Activated CD4-positive, alpha-beta T cell treated with anti-CD3 and anti-CD28 coated beads for 36 hours (primary cell): ENCODE measurements around the gene PLEKHJ1. TPM values are rescaled to one million over a fixed set of nuclear protein-coding genes. Genes with fewer than 3 reads are reported as not detected.

ENCODE experiments used
- ATAC-seq: fragments of 200-7000 bp; cut with Tn5 transposase; one replicate; pipeline ENCODE4 v1.10.0; 2021; ENCODE audit warnings: mild to moderate bottlenecking, moderate library complexity
- CTCF ChIA-PET: fragments of 350-600 bp; sonication (Branson Sonifier 250); formaldehyde crosslinking; loops from one replicate; lab custom pipeline; 2021; ENCODE audit warnings: antibody characterized with exemption; lab: Charles Lee
- POLR2A ChIA-PET: fragments of 350-600 bp; sonication (Branson Sonifier 250); formaldehyde crosslinking; loops from one replicate; lab custom pipeline; 2021; ENCODE audit warnings: antibody characterized with exemption, inconsistent platforms; lab: Charles Lee
- DNase-seq: peaks from one replicate; pipeline ENCODE4 v3.0.0-alpha.2; 2020
- H3K27ac Mint-ChIP-seq: one replicate; pipeline ENCODE4 v1.8.0; 2021; ENCODE audit warnings: mixed read lengths
- H3K27me3 Mint-ChIP-seq: one replicate; pipeline ENCODE4 v1.8.0; 2021; ENCODE audit warnings: mixed read lengths
- H3K36me3 Mint-ChIP-seq: one replicate; pipeline ENCODE4 v1.8.0; 2021; ENCODE audit warnings: low read depth, mixed read lengths
- H3K4me1 Mint-ChIP-seq: one replicate; pipeline ENCODE4 v1.8.0; 2021; ENCODE audit warnings: mixed read lengths
- H3K4me3 Mint-ChIP-seq: one replicate; pipeline ENCODE4 v1.8.0; 2021; ENCODE audit warnings: mild to moderate bottlenecking, moderate library complexity, mixed read lengths
- H3K9me3 Mint-ChIP-seq: one replicate; pipeline ENCODE4 v1.8.0; 2021; ENCODE audit warnings: low read depth, mixed read lengths
- intact Hi-C, 2 experiments: fragments of 100-400 bp; cut with DNase I in 1 of 2; cut with micrococcal nuclease in 1 of 2; formaldehyde crosslinking; loops; one replicate each; pipeline versions ENCODE4 v1.14.2 to v1.15.1; 2022 to 2024; cut with DNase I, micrococcal nuclease
- total RNA-seq, 2 experiments: library from RNA; stranded (reverse); gene quantifications; one replicate each; pipeline ENCODE4 v1.2.3, GENCODE V29; 2021

Gene PLEKHJ1
- total RNA-seq, 2 experiments from 2014 or later, result 38.4 to 61.8 TPM

DNA sequence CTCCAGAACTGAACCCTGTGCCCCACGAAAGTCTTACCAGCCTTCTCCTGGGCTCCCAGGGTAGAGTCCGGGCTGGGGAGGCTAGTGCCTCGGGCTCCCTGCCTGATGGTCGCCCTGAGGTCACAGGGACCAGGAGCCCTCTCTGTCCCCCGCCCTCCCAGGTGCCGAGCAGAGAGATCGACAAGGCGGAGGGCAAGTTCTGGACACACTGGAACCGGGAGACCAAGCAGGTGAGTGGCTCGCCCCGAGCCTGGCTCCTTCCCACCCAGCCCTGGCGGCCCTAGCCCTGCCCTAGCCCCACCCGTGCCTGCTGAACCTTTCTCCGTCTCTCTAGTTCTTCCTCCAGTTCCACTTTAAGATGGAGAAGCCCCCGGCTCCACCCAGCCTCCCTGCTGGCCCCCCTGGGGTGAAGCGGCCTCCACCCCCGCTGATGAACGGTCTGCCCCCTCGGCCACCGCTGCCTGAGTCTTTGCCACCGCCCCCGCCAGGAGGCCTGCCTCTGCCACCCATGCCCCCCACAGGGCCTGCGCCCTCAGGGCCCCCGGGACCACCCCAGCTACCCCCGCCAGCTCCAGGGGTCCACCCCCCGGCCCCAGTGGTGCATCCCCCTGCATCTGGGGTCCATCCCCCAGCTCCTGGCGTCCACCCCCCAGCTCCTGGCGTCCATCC, 11.4 kb upstream of the PLEKHJ1 start:
- DNase-seq (no peak), ATAC-seq (no peak)
- peaks cover 4% of the 10 kb centered on the region for H3K4me1 Mint-ChIP-seq
- H3K27ac Mint-ChIP-seq, result no peak overlapping the region
- H3K4me3 Mint-ChIP-seq, result no peak overlapping the region
- ChIA-PET POLR2A (interaction anchor here (0.5 to 0.7 kb wide), 4 partner anchors 8 to 505 kb away, joined by 3 read pairs; no protein-coding TSS in a partner anchor), CTCF (no interaction called here)
- peaks cover 2% of the 10 kb centered on the region for H3K27me3 Mint-ChIP-seq
- H3K9me3 Mint-ChIP-seq, result no peaks in the 10 kb centered on the region
- peaks cover 22% of the 10 kb centered on the region for H3K36me3 Mint-ChIP-seq
- intact Hi-C loops, result no loop called here

DNA sequence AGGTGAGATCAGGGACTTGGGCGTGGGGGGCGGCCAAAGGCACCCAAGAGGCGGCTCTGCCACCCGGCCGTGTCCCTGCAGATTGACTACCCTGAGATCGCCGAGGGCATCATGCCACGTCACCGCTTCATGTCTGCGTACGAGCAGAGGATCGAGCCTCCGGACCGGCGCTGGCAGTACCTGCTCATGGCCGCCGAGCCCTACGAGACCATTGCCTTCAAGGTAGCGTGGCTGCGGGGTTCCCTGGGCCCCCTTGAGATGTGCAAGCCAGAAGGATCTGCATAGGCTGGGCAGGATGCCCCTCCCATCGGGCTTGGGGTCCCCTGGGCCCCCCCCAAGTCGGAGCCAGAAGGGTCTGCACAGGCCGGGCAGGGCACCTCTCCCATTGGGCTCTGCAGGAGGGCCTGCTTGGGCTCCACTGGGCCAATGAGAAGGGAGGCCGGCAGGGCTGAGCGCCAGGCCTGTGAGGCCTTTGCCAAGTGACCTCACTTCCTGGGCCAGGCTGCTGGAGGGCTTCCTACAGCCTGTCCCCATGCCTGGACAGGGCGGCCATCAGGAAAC, 10.8 kb upstream of the PLEKHJ1 start:
- H3K4me1 Mint-ChIP-seq, result peaks cover 9% of the 10 kb centered on the region
- POLR2A ChIA-PET, result no interaction called here

DNA sequence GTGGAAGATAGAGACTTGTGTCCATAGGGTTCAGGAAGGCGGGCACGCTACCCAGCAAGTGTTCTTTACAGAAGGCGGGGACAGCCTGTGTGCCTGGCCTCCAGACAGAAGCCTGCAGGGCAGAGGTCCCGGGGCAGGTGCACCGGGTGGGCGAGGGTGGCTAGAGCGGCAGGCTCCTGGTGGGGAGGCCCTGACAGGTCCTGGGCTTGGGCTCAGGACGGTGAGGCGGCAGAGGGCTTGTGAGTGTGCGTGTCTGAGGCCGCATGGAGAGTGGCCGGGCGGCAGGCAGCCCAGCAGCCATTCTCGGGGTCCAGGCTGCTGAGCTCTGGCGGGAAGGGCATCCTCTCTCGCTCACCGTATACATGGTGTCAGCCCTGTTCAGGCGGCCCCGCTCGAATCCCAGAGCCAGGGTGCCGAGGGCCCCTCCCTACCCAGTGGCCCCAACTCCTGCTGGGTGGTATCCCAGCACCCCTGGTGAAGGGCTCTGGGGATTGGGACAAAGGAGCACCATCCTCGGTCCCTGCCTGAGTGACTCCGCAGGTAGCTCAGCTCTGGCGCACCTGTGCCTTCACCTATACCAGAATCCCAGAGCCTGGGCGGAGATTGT, 10.0 kb upstream of the PLEKHJ1 start:
- ChIA-PET POLR2A (interaction anchor here (0.6 kb wide), 1 partner anchor 26 kb away, joined by 3 read pairs; no protein-coding TSS in a partner anchor), CTCF (interaction anchor here (0.6 kb wide), 1 partner anchor 9 kb away, joined by 3 read pairs; no protein-coding TSS in a partner anchor)
- Mint-ChIP-seq H3K9me3 (no peaks in the 10 kb centered on the region), H3K4me3 (no peak overlapping the region), H3K4me1 (peaks cover 17% of the 10 kb centered on the region), H3K27me3 (peaks cover 2% of the 10 kb centered on the region), H3K36me3 (peaks cover 33% of the 10 kb centered on the region), H3K27ac (no peak overlapping the region)
- ATAC-seq (no peak), DNase-seq (no peak)
- intact Hi-C loops, result no loop called here

More for the DNA sequence above, 10.8 kb upstream of the PLEKHJ1 start:
- CTCF ChIA-PET, result no interaction called here
- ATAC-seq, result no peak
- no peak overlapping the region for H3K27ac Mint-ChIP-seq
- no peaks in the 10 kb centered on the region for H3K9me3 Mint-ChIP-seq
- no peak for DNase-seq
- peaks cover 26% of the 10 kb centered on the region for H3K36me3 Mint-ChIP-seq
- intact Hi-C loops, result no loop called here
- no peak overlapping the region for H3K4me3 Mint-ChIP-seq
- H3K27me3 Mint-ChIP-seq, result peaks cover 2% of the 10 kb centered on the region

DNA sequence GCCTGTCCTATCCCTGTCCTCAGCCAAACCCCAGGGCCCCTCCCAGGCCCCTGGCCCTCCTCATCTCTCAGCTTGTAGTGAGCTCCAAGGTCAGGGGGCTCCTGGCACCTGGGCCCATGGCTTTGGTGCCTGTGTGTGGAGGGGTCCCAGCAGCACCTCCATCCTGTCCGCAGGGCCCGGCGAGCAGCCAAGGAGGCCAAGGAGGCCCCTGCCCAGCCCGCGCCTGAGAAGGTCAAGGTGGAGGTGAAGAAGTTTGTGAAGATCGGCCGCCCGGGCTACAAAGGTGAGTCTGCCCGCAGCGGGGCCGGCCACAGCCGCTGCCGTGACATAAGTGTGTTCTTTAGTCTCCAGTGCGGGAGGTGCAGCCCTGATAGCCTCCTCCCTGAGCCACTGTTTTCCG, 9.1 kb upstream of the PLEKHJ1 start:
- ChIA-PET POLR2A (interaction anchor here (0.6 kb wide), 1 partner anchor 27 kb away, joined by 3 read pairs; no protein-coding TSS in a partner anchor), CTCF (no interaction called here)
- intact Hi-C loops, result no loop called here
- Mint-ChIP-seq H3K9me3 (no peaks in the 10 kb centered on the region), H3K4me3 (no peak overlapping the region), H3K27me3 (peaks cover 2% of the 10 kb centered on the region), H3K36me3 (peaks cover 42% of the 10 kb centered on the region), H3K27ac (no peak overlapping the region), H3K4me1 (peaks cover 25% of the 10 kb centered on the region)
- no peak for DNase-seq
- no peak for ATAC-seq

DNA sequence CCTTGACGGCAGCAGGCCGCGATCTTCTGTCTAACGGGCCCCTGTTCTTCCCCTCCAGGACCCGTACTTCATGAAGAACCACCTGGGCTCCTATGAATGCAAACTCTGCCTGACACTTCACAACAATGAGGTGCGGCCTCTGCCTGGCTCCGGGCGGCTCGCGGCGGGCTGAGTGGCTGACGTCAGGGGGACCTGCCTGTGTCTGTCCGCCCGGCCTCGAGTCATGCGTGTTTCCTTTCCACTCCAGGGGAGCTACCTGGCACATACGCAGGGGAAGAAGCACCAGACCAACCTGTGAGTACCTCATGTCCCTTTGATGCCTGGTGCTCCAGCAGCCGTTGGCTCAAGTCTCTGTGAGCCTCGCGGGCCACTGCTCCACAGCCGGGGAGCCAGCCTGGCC, 8.4 kb upstream of the PLEKHJ1 start:
- intact Hi-C loops, result no loop called here
- no peak overlapping the region for H3K27ac Mint-ChIP-seq

DNA sequence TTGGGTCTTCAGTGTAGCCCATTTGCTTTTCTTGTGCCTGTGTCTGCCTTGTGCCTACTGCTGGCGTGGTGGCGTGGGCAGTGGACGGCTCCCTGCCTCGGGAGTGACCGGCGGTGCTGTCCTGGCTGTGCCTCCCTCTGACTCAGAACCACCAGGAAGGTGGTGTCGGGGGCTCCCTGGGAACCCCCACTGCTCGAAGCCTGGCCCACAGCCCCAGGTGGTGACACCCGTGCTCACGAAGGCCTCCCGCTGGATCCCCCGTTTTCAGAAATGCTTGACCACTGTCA, 7.9 kb upstream of the PLEKHJ1 start:
- POLR2A ChIA-PET, result no interaction called here
- no peak overlapping the region for H3K27ac Mint-ChIP-seq
- no peak overlapping the region for H3K4me3 Mint-ChIP-seq
- peaks cover 50% of the 10 kb centered on the region for H3K36me3 Mint-ChIP-seq
- peaks cover 34% of the 10 kb centered on the region for H3K4me1 Mint-ChIP-seq
- ATAC-seq, result no peak
- CTCF ChIA-PET, result no interaction called here
- no peaks in the 10 kb centered on the region for H3K27me3 Mint-ChIP-seq
- DNase-seq, result no peak
- intact Hi-C loops, result no loop called here
- H3K9me3 Mint-ChIP-seq, result no peaks in the 10 kb centered on the region

More for the DNA sequence above, 8.4 kb upstream of the PLEKHJ1 start:
- ATAC-seq, result no peak
- Mint-ChIP-seq H3K27me3 (no peaks in the 10 kb centered on the region), H3K4me1 (peaks cover 31% of the 10 kb centered on the region), H3K9me3 (no peaks in the 10 kb centered on the region), H3K4me3 (no peak overlapping the region), H3K36me3 (peaks cover 48% of the 10 kb centered on the region)
- POLR2A ChIA-PET, result no interaction called here
- no peak for DNase-seq
- CTCF ChIA-PET, result no interaction called here

DNA sequence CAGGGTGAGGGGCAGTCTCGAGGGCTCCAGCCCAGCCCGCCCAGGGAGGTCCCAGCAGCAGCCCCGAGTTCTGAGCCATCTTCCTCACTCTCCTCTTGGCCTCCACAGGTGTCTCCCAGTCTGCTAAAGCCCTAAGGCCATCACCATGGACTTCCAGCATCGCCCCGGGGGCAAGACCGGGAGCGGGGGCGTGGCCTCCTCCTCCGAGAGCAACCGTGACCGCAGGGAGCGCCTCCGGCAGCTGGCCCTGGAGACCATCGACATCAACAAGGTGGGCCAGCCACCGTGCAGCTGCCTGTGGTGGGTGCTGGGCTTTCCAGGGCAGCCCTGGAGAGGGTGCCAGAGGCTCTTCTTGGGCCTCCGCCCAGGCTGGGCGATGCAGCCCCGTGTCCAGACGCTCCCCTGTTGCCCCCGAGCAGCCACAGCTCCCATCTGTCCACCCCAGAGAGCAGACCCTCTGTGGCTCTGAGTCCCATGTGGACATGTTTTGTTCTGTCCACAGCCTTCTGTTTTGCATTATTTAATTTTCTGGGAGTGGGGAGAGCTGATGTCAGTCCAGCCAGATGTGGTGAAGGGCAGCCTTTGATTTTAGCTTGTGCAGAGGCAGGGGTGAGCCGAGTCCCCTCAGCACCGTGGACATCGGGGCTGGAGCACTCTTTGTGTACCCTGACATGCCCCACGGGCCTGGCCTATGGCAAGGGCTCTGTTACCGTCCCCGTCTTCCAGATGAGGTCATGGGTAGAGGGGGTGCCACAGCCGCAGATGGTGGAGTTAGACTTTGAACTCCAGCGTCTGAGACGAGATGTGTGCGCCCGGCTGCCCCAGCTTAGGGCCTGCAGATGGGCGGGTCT, 7.4 kb upstream of the PLEKHJ1 start:
- ChIA-PET CTCF (no interaction called here), POLR2A (no interaction called here)
- Mint-ChIP-seq H3K27me3 (no peaks in the 10 kb centered on the region), H3K36me3 (peaks cover 52% of the 10 kb centered on the region), H3K4me3 (no peak overlapping the region), H3K27ac (no peak overlapping the region), H3K9me3 (no peaks in the 10 kb centered on the region), H3K4me1 (peaks cover 39% of the 10 kb centered on the region)
- intact Hi-C loops, result no loop called here
- DNase-seq, result no peak
- ATAC-seq, result no peak

DNA sequence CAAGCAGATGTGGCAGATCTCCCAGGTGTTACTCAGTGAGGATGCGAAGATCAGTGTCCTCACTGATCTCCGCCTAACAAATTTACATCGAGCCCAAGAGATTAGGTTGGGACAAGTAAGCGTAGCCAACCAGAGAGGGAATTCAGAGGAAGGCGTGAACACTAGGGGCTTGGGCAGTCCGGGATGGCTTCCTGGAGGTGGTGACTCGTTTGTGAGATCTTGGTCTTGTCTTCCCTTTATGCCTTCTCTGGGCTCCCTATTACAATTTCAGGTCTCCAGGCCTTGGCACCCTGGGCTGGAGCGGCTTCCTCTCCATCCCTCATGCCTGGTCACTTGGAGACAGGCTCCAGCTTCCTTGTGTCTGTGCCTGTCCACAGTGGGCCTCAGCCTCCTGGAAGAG, 6.7 kb upstream of the PLEKHJ1 start:
- Mint-ChIP-seq H3K4me3 (no peak overlapping the region), H3K4me1 (peaks cover 46% of the 10 kb centered on the region), H3K27ac (no peak overlapping the region), H3K27me3 (no peaks in the 10 kb centered on the region), H3K36me3 (peaks cover 58% of the 10 kb centered on the region), H3K9me3 (no peaks in the 10 kb centered on the region)
- CTCF ChIA-PET, result no interaction called here
- POLR2A ChIA-PET, result no interaction called here
- intact Hi-C loops, result no loop called here
- DNase-seq (no peak), ATAC-seq (no peak)

DNA sequence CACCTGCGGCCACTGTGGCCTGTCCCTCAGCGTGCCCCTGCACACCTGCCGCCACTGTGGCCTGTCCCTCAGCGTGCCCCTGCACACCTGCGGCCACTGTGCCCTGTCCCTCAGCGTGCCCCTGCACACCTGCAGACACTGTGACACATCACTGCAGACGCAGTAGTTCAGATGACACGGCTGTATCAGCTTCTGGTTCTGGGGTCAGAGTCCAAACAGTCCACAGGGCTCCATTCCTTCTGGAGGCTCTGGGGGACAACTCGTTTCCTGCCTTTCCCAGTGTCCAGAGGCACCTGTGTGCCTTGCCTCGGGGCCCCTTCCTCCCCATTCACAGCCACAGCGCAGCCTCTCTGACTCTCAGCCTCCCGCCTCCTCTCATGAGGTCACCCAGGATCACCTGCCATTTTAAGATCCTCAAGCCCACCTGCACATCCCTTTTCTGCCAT, 6.0 kb upstream of the PLEKHJ1 start:
- no peaks in the 10 kb centered on the region for H3K9me3 Mint-ChIP-seq
- H3K27me3 Mint-ChIP-seq, result no peaks in the 10 kb centered on the region
- H3K4me3 Mint-ChIP-seq, result no peak overlapping the region
- DNase-seq, result no peak
- no peak for ATAC-seq
- intact Hi-C loops, result no loop called here
- peaks cover 64% of the 10 kb centered on the region for H3K36me3 Mint-ChIP-seq
- H3K27ac Mint-ChIP-seq, result no peak overlapping the region
- ChIA-PET CTCF (interaction anchor here (0.7 kb wide), 1 partner anchor 19 kb away, joined by 3 read pairs; no protein-coding TSS in a partner anchor), POLR2A (no interaction called here)
- peaks cover 50% of the 10 kb centered on the region for H3K4me1 Mint-ChIP-seq

DNA sequence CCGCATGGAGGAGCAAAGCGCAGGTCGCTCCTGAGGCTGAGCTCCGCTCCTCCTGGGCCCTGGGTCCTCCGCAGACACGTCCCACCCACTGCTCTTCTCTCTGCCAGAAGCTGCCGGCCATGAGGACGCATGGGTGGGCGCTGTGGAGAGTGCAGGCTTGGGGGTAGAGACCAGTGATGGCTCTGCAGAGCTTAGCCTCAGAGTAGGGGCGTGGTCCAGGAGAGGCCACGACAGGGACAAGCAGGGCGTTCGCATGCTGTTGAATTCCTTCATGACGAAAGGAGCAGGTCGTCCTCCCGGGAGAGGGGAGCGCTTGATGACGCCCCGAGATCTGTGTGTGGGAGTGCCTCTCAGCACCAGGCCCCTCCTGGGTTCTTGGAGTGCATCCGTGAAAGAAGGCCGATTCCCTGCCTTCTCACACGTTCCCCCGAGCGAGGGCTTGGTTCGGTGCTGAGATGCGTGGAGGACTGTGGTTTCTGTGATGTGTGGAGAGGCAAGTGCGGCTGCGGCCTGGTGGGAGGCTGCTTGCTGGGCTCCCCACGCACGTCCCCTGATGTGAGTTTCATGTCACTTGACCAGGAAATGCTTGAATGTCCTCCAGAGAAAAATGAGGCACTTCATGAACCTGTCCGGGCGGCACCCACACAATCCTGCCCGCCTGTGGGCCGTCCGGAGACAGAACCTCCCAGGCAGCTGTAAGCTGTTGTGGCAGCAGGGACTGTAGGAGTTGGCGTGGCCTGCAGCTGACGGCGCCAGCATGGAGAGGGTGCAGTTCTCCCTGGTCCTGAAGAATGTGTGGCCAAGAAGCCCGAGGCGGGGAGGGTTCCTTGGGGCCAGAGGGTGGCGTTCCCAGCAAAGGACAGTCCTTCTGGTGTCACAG, 5.0 kb upstream of the PLEKHJ1 start:
- CTCF ChIA-PET, result interaction anchor here (0.7 to 4.5 kb wide), 4 partner anchors 12 to 33 kb away, joined by 3 to 52 read pairs (median 6); no protein-coding TSS in a partner anchor
- peaks cover 66% of the 10 kb centered on the region for H3K36me3 Mint-ChIP-seq
- H3K4me1 Mint-ChIP-seq, result peaks cover 51% of the 10 kb centered on the region
- intact Hi-C loops, result no loop called here
- POLR2A ChIA-PET, result interaction anchor here (0.7 kb wide), 1 partner anchor 34 kb away, joined by 3 read pairs; no protein-coding TSS in a partner anchor
- no peaks in the 10 kb centered on the region for H3K9me3 Mint-ChIP-seq
- no peak for ATAC-seq
- no peak for DNase-seq
- H3K27me3 Mint-ChIP-seq, result no peaks in the 10 kb centered on the region
- peak overlapping the region; percentile 78 for H3K27ac Mint-ChIP-seq
- peak overlapping the region; percentile 94 for H3K4me3 Mint-ChIP-seq
